Vein endothelial cell (primary cell): ENCODE measurements around the gene XDH. TPM values are rescaled to one million over a fixed set of nuclear protein-coding genes. Genes with fewer than 3 reads are reported as not detected.

Source experiments
- total RNA-seq: library from RNA; depleted of rRNA; stranded (reverse); fragments of >200 nt; gene quantifications from 2 replicates; pipeline ENCODE4 v1.2.3, GENCODE V29; 2012

Gene XDH
- total RNA-seq, result not detected in 2 replicates

DNA sequence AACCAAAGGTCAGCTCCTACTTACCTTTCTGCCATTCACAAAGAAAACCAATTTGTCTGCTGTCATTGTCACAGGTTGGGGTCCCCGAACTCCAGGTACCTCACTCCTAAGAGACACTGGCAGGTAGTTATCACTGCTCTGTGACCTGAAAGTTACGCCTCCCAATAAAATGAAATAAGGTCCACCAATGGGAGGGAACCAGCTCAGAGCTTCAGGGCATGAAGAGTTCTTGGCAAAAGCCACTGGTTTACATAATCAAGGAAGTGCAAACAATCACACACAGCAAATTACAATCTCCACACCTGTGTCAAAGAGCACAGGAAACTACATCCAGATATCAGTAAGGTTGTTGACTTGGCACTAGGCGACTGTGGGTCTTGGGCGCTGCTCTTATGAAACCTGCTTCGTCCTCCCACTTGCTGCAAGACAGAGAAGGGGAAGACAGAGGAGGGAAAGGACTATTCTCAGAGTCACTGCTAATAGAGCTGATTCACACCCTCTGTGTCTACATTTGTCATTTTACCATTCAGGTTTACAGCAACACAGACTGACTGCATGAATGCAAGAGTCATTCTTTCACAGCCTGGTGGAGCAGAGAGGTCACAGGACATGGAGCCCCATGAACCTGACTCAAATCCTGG lies at the start of gene XDH:
Gene XDH, minus strand, starts transcription at position 142 of the 641 bp plus-strand sequence. Its CDS starts 76 bp downstream, at position 66.

Other genes with a start within 250 kb of the XDH start
- 0.10 TPM in 1 of 2 replicates, not detected in the other for gene CAPN14, start 197.2 kb downstream of the XDH start, total RNA-seq
- 4.9 and 5.2 TPM in 2 replicates for gene EHD3, start 180.6 kb downstream of the XDH start, total RNA-seq
- not detected in 2 replicates for gene SRD5A2, start 166.2 kb upstream of the XDH start, total RNA-seq